GM21360 (cell line): ENCODE measurements around the gene GNAZ.

Source experiments
- ATAC-seq: cut with Tn5 transposase; IDR thresholded peaks from one replicate; pipeline ENCODE4 v1.9.1; 2021; ENCODE audit warnings: mild to moderate bottlenecking, moderate library complexity; ENCODE audit not compliant: unreplicated experiment

GNAZ gene

DNA sequence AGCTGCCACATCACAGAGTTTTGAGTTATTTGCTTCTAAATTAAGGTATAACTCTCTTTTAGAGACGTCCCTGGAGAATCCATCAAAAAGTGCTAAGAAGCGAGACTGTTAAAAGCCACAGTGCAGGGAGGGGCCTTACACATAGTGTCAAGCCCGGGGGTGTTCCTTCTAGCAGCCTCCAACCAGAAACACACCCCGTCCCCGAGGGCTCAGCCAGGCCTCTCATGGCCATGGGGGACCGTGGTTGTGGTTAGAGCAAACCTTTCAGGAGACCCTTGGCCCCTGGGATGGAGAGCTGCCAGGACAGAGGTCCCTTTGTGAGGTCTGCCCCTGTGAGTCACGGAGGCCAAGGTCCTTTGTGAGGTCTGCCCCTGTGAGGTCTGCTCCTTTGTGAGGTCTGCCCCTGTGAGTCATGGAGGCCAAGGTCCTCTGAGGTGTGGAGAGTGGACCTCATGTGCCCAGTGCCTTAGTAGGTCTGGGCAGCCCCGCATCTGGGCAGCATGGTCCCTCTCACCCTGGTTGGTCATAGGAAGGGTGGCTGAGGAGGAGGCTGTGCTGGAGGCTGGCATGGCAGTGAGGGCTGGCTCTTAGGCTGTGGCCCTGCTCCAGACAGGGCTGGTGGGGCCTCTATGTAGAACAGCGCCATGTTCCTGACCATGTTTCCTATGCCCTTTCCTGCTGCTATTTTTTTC lies 5.4 kb downstream of the GNAZ start:
- ATAC-seq, result no peak

GRCh38 chr22:23076896-23077572 lies 6.7 kb downstream of the GNAZ start:
- no peak for ATAC-seq

DNA sequence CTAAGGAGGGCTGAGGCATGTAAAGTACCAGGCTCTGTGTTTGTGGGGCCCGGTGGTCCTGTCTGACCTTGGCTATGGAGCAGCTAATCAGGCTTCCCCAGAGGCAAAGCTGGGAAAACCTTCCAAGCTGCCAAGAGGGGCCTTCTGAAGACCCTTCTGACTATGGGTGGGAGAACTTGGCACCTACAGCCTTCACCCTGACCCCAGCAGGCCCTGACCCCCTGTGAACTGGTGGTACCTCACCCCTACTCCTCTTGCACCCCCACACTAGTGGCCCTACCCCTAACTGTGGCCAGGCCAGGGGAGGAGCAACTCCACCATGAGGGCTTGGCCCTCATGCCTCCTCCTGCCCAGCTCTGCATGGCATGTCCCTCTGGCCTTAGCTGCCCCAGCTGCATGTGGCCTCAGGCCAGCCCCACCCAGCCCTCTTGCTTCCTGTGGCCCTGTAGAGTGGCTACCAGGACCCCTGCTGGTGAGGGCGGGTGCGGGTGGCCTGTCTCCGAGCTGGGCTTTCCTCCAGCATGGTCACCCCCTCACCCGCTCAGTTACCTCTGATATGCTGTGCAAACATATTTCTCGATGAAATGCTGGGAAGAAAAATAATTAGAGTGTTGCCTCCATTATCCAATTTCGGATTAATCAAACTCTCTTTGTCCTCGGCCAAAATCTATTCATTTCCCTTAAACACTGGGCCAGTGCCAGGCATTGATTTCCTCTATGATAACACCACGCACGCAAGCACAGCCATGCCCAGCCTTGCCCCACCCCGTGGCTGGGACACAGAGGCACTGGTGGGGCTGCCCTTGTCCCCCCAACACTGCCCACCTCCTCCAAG lies 7.5 kb downstream of the GNAZ start:
- ATAC-seq, result no peak

GRCh38 chr22:23078462-23078787 lies 8.1 kb downstream of the GNAZ start:
- no peak for ATAC-seq

DNA sequence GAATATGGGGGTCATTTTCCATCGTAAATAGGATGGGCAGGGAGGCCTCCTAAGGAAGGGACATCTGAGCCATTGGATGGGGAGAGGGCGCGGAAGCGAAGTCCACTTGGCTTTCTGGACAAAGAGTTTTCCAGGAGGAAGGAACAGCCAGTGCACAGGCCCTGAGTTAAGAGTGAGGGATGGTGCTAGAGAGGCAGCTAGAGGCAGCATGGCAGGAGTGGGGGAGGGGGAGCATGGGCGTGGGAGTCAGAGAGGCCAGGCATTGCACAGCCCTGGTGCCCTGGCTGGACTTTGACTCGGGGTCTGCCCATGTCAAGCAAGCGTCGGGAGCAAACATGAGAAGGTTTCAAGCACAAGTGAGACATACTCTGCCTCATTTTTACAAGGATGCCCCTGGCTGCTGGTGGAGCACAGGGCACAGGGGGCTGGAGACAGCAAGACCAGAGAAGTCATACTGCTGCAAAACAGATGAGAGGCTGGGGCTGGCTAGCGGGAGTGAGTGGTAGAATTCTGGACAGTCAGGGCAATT lies 9.0 kb downstream of the GNAZ start:
- no peak for ATAC-seq

DNA sequence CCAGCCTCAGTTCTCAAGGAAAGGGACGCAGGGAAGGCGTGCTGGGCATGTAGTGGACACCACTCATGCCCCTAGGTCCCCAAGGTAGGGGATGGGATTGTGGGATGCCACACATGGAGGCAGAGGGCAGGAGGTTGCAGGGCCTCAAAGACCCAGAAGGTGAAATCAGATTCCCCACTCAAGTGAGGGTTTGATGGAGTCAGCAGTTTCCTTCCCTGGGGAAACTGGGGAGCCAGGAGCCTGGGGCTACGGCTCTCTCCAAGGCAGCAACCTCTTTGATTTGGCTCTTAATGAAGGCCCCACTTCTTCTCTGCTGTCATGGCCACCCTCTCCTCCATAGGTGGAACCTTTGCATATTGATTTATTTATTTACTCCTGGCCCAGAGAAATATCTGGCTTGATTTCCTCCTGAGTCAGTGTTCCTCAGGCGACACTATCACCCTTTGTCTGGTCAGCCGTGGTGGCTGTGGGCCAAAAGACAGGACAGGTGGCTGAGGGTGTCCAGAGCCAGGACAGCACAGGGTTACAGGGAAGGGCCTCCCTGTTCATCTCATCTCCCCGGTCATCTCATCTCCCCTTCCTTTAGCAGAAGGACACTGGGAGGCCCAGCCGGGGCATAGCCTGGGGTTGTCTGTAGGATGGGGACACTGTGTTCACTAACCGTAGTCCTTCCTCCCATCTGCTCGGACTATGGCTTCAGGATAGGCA lies 9.6 kb downstream of the GNAZ start:
- ATAC-seq, result no peak

GRCh38 chr22:23080613-23081290 lies 10.4 kb downstream of the GNAZ start:
- ATAC-seq, result no peak

GRCh38 chr22:23082534-23083314 lies 12.4 kb downstream of the GNAZ start:
- no peak for ATAC-seq

- ATAC-seq, result no peak
These were observed 13.1 kb downstream of the GNAZ start for GRCh38 chr22:23083315-23084021.

DNA sequence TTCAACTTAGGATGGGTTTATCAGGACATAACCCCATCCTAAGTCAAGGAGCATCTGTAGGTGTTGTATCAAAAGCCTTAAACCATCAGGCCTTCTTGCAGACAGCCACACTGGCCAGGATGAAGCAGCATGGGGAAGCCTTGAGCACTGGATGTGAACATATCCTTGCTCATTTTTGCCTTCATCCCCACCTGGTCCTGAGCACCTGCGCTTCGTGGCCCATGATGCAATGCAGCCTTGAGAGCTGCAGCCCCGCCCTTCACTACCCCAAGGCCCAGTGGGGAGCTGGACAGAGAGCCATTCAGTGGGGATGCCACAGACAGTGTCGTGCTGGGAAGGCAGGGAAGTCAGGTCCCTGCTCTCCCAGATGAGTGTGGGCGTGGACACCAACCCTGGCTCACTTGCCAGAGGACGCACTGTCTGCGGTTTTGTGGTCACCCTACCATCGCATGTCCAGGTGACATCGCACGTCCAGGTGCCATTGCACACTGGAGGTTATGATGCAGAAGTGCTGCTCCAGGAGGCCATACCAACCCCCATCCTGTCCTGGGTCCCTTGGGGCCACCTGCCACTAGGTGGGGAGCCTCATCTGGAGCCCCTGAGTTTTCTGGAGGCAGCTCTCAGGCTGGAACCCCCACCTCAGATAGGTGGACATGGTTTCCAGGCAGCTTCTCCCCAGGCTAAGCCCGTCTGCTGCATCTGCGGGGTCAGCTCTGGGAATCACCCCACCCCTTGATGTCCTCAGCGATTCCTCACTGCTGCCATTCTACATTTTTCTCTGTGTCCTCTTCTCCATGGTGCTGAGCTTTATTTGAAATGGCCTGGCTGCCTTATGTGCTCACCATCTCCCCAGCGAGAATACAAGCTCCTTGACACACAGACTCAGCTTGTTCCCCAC lies 14.4 kb downstream of the GNAZ start:
- ATAC-seq, result no peak

DNA sequence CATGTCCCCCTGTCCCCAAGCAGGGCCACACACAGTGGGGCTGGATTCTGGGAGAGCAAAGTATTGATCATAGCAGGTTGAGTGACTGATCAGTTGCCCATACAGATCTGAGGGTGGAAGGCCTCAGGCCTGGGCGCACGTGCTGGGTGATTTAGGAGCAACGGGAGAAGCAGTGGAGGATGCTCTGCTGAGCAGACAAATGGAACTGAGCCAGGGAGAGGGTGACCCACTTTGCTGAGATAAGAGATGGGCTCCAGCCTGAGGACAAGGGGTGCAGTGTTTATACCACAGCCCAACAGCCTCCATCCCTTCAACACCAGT lies 15.0 kb downstream of the GNAZ start:
- ATAC-seq, result no peak

- ATAC-seq, result no peak
These were observed 15.5 kb downstream of the GNAZ start for GRCh38 chr22:23085785-23086184.

GRCh38 chr22:23086263-23086662 lies 15.9 kb downstream of the GNAZ start:
- ATAC-seq, result no peak

GRCh38 chr22:23086787-23087186 lies 16.5 kb downstream of the GNAZ start:
- no peak for ATAC-seq

GRCh38 chr22:23088199-23088604 lies 17.9 kb downstream of the GNAZ start:
- ATAC-seq, result no peak

GRCh38 chr22:23089010-23089409 lies 18.7 kb downstream of the GNAZ start:
- ATAC-seq, result no peak

DNA sequence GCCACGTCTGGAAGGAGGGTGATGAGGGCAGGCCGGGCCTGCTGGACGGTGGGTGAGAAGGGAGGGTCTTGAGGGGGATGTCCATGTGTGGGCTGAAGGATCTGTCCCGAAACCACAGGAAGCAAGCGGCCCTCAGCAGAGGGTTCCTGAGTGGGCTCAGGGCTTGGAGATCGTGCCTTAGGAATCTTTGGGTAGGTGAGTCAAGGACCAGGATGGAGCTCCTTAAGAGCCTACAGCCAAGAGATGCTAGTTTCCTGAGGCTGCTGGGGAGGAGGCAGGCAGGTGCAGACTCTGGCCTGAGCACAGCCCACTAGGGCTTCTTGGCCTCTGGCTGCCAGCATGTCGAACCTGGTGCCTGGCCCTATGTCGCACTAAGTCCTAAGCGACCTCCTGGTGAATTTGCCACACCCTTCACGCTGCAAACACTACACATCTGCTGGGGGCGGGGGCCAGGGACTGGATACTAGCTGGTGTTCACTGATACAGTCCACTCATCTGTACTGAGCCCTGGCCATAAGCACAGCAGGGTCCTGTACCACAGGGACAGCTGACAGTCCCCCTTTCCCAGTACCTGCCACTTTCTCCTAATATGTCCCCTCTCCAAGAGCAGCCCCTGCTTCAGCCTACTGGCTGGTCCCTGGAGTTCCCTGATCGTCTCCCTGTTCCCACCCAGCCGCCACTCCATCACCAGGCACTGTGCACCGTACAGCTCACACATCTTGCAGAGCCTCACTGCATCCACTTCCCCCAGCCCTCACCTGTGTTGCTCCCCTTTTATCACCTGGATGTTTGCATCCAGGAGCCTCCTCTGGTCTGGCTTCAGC lies 19.5 kb downstream of the GNAZ start:
- ATAC-seq, result no peak
